Glomerular visceral epithelial cell (primary cell): ENCODE measurements around the gene MIB1.
"Not testable (repeated sequence)": the region's sequence is repeated elsewhere in the genome, so short reads cannot be mapped to it uniquely, and the experiment has no call there.

Source experiments
- DNase-seq: peaks from one replicate; pipeline ENCODE4 v3.0.0-alpha.2; 2016; ENCODE audit errors: extremely low spot score

MIB1 gene

GRCh38 chr18:21740538-21741311 lies at the start of gene MIB1:
Gene MIB1 (plus strand): TSS chr18:21740792. CDS start chr18:21741584, 792 bp downstream.
- DNase-seq = peak; percentile 99

GRCh38 chr18:21693322-21693721 lies 47.3 kb upstream of the MIB1 start:
- DNase-seq = no peak

- no peak for DNase-seq
Observed at GRCh38 chr18:21700528-21701075, 40.0 kb upstream of the MIB1 start.

- no peak for DNase-seq
Observed at GRCh38 chr18:21701621-21702020, 39.0 kb upstream of the MIB1 start.

- DNase-seq = no peak
Observed at GRCh38 chr18:21702602-21703001, 38.0 kb upstream of the MIB1 start.

GRCh38 chr18:21703241-21703820 lies 37.3 kb upstream of the MIB1 start:
- DNase-seq = peak; percentile 12

GRCh38 chr18:21704603-21705364 lies 35.8 kb upstream of the MIB1 start, which contains the start of gene ABHD3:
Gene ABHD3 (minus strand): TSS chr18:21704774. CDS start chr18:21704665, 109 bp downstream.
- DNase-seq = peak; percentile 94

- no peak for DNase-seq
Observed at GRCh38 chr18:21706386-21706865, 34.2 kb upstream of the MIB1 start.

GRCh38 chr18:21707130-21707529 lies 33.5 kb upstream of the MIB1 start:
- DNase-seq = not testable (repeated sequence)

GRCh38 chr18:21714474-21714873 lies 26.1 kb upstream of the MIB1 start:
- DNase-seq = no peak

- DNase-seq = no peak
Observed at GRCh38 chr18:21722687-21723086, 17.9 kb upstream of the MIB1 start.

- no peak for DNase-seq
Observed at GRCh38 chr18:21725201-21725600, 15.4 kb upstream of the MIB1 start.

- no peak for DNase-seq
Observed at GRCh38 chr18:21727702-21728101, 12.9 kb upstream of the MIB1 start.

- no peak for DNase-seq
Observed at GRCh38 chr18:21733011-21733410, 7.6 kb upstream of the MIB1 start.

- DNase-seq = no peak
Observed at GRCh38 chr18:21735452-21736015, 5.1 kb upstream of the MIB1 start.

GRCh38 chr18:21736926-21737325 lies 3.7 kb upstream of the MIB1 start:
- not testable (repeated sequence) for DNase-seq

- no peak for DNase-seq
Observed at GRCh38 chr18:21739604-21740537, 721 bp upstream of the MIB1 start.

- no peak for DNase-seq
Observed at GRCh38 chr18:21741312-21741561, 645 bp downstream of the MIB1 start.

GRCh38 chr18:21741562-21742314 lies 1.1 kb downstream of the MIB1 start:
- DNase-seq = peak; percentile 24

- DNase-seq = no peak
Observed at GRCh38 chr18:21742315-21742687, 1.7 kb downstream of the MIB1 start.
